ENCODE measurements around the gene ATP7B. TPM values are rescaled to one million over a fixed set of nuclear protein-coding genes. Genes with fewer than 3 reads are reported as not detected.
A peak's percentile ranks its signal among the peaks of the same experiment; 100 is the strongest.

Gene ATP7B
- total RNA-seq, 6 donors from 2014 or later = 3.5 to 27.2 (median 5.9) TPM

- H3K9me3 ChIP-seq = no peaks in the 10 kb centered on the region
- ATAC-seq (ENCODE audit: low FRiP score in 2 of 2) = no peak
- 80 to 81% methylated on average over 4 of the region's 4 CpGs for WGBS, 2 donors
- no peaks in the 10 kb centered on the region for H3K27me3 ChIP-seq
- H3K36me3 ChIP-seq = peaks cover 0 to 40% (median 5%) of the 10 kb centered on the region in 4 donors
- no peak overlapping the region for H3K4me3 ChIP-seq
- TF ChIP-seq CTCF (IDR thresholded peaks at IDR 0.05) = no peak
- peaks cover 0 to 20% (median 2%) of the 10 kb centered on the region in 4 donors for H3K4me1 ChIP-seq
- no peak overlapping the region for H3K27ac ChIP-seq
- DNase-seq = no peak
Measured at GRCh38 chr13:52029569-52029968, 18.3 kb upstream of the ATP7B start.

GRCh38 chr13:52027832-52028231 is 16.6 kb upstream of the ATP7B start:
- no peak overlapping the region for H3K4me3 ChIP-seq
- no peaks in the 10 kb centered on the region for H3K27me3 ChIP-seq
- no peaks in the 10 kb centered on the region for H3K9me3 ChIP-seq
- DNase-seq (no peak), ATAC-seq (ENCODE audit: low FRiP score in 2 of 2) (no peak)
- H3K27ac ChIP-seq = no peak overlapping the region
- WGBS, 2 donors = 96 to 97% methylated on average over 1 of the region's 1 CpG
- peaks cover 0 to 20% (median 2%) of the 10 kb centered on the region in 4 donors for H3K4me1 ChIP-seq
- TF ChIP-seq POLR2A (IDR thresholded peaks at IDR 0.05) = no peak
- no peak for TF ChIP-seq POLR2AphosphoS5 (IDR thresholded peaks at IDR 0.05)
- no peak for TF ChIP-seq CTCF (IDR thresholded peaks at IDR 0.05)
- no peak for TF ChIP-seq EP300 (IDR thresholded peaks at IDR 0.05)
- peaks cover 0 to 57% (median 9%) of the 10 kb centered on the region in 4 donors for H3K36me3 ChIP-seq

GRCh38 chr13:52026246-52026626 is 15.0 kb upstream of the ATP7B start:
- Histone ChIP-seq H3K36me3 (peaks cover 0 to 66% (median 13%) of the 10 kb centered on the region in 4 donors), H3K27ac (no peak overlapping the region), H3K9me3 (no peaks in the 10 kb centered on the region), H3K4me1 (peaks cover 0 to 20% (median 2%) of the 10 kb centered on the region in 4 donors), H3K4me3 (no peak overlapping the region), H3K27me3 (no peaks in the 10 kb centered on the region)
- DNase-seq (no peak), ATAC-seq (ENCODE audit: low FRiP score in 2 of 2) (no peak)
- no peak for TF ChIP-seq POLR2AphosphoS5 (IDR thresholded peaks at IDR 0.05)
- TF ChIP-seq CTCF (IDR thresholded peaks at IDR 0.05) = no peak
- TF ChIP-seq POLR2A (IDR thresholded peaks at IDR 0.05) = no peak
- no peak for TF ChIP-seq EP300 (IDR thresholded peaks at IDR 0.05)
- 89 to 92% methylated on average over 3 of the region's 3 CpGs for WGBS, 2 donors

GRCh38 chr13:52025475-52026245 is 14.4 kb upstream of the ATP7B start:
- ATAC-seq (ENCODE audit: low FRiP score in 2 of 2) (peak in 1 of 2 donors; percentile 51), DNase-seq (peak; percentile 23 to 30)
- Histone ChIP-seq H3K27me3 (no peaks in the 10 kb centered on the region), H3K27ac (no peak overlapping the region), H3K36me3 (peaks cover 0 to 69% (median 13%) of the 10 kb centered on the region in 4 donors), H3K9me3 (no peaks in the 10 kb centered on the region), H3K4me1 (peaks cover 0 to 20% (median 2%) of the 10 kb centered on the region in 4 donors), H3K4me3 (no peak overlapping the region)
- TF ChIP-seq POLR2A (IDR thresholded peaks at IDR 0.05) = no peak
- TF ChIP-seq POLR2AphosphoS5 (IDR thresholded peaks at IDR 0.05) = no peak
- no peak for TF ChIP-seq EP300 (IDR thresholded peaks at IDR 0.05)
- no peak for TF ChIP-seq CTCF (IDR thresholded peaks at IDR 0.05)
- 79 to 81% methylated on average over 8 of the region's 8 CpGs for WGBS, 2 donors

- no peak for DNase-seq
- WGBS, 2 donors = 98 to 100% methylated on average over 3 of the region's 3 CpGs
- H3K27me3 ChIP-seq = no peaks in the 10 kb centered on the region
- H3K27ac ChIP-seq = no peak within 1 kb of the TSS
- H3K4me1 ChIP-seq = peaks cover 0 to 16% (median 2%) of the 10 kb centered on the region in 4 donors
- ATAC-seq (ENCODE audit: low FRiP score in 2 of 2) = no peak
- peaks cover 0 to 78% (median 16%) of the 10 kb centered on the region in 4 donors for H3K36me3 ChIP-seq
- H3K9me3 ChIP-seq = no peaks in the 10 kb centered on the region
- TF ChIP-seq POLR2A (IDR thresholded peaks at IDR 0.05) (no peak), CTCF (IDR thresholded peaks at IDR 0.05) (no peak), EP300 (IDR thresholded peaks at IDR 0.05) (no peak), POLR2AphosphoS5 (IDR thresholded peaks at IDR 0.05) (no peak)
- no peak within 1 kb of the TSS for H3K4me3 ChIP-seq
Measured at GRCh38 chr13:52024481-52024880, 13.2 kb upstream of the ATP7B start, which contains the start of gene UTP14C. TSS of gene UTP14C (plus strand) at chr13:52024691. CDS start at chr13:52028805, 4,114 bp downstream.
